HFFc6 (cell line): Measurements from ENCODE around the gene FBXO7. TPM values are rescaled to one million over a fixed set of nuclear protein-coding genes. Genes with fewer than 3 reads are reported as not detected.

Source experiments
- DNase-seq: peaks from one replicate; pipeline ENCODE4 v3.0.0-alpha.2; 2018
- H3K27ac Mint-ChIP-seq: 2 replicates; pipeline ENCODE4 v1.8.0; 2020; ENCODE audit warnings: mild to moderate bottlenecking, mixed read lengths
- H3K27me3 Mint-ChIP-seq: 2 replicates; pipeline ENCODE4 v1.8.0; 2021; ENCODE audit warnings: mild to moderate bottlenecking, moderate library complexity, mixed read lengths; ENCODE audit not compliant: insufficient read depth
- H3K36me3 Mint-ChIP-seq: 2 replicates; pipeline ENCODE4 v1.8.0; 2021; ENCODE audit warnings: low read depth, mixed read lengths
- H3K4me1 Mint-ChIP-seq: 2 replicates; pipeline ENCODE4 v1.8.0; 2020; ENCODE audit warnings: low read depth, mixed read lengths
- H3K4me3 Mint-ChIP-seq: 2 replicates; pipeline ENCODE4 v1.8.0; 2020; ENCODE audit warnings: mild to moderate bottlenecking, moderate library complexity, mixed read lengths
- H3K9me3 Mint-ChIP-seq: 2 replicates; pipeline ENCODE4 v1.8.0; 2020; ENCODE audit warnings: mild to moderate bottlenecking, mixed read lengths
- CTCF ChIP-seq: fragments of 200-600 bp; sonication (generic); IDR thresholded peaks from 2 replicates; pipeline ENCODE4 v1.5.0; 2021; ENCODE audit warnings: antibody characterized with exemption, mild to moderate bottlenecking
- total RNA-seq, 6 experiments: library from RNA; stranded (reverse); fragmentation: NEBNext Ultra II Directional; extraction: Animal tissue kit (Norgen Biotek cat#: 25700); gene quantifications; 2 replicates in 1 of 6; 3 replicates in 5 of 6; pipeline ENCODE4 v1.2.3, GENCODE V29; 2021

The FBXO7 gene
- total RNA-seq, 6 experiments from 2014 or later, result 61.6 to 81.7 (median 70.8) TPM

GRCh38 chr22:32535531-32536190 lies 61.0 kb downstream of the FBXO7 start:
- Mint-ChIP-seq H3K4me1 (peaks cover 48% of the 10 kb centered on the region), H3K4me3 (no peak overlapping the region), H3K36me3 (no peaks in the 10 kb centered on the region), H3K9me3 (no peaks in the 10 kb centered on the region), H3K27me3 (peaks cover 2% of the 10 kb centered on the region), H3K27ac (no peak overlapping the region)
- TF ChIP-seq CTCF, result no peak
- no peak for DNase-seq

GRCh38 chr22:32536352-32536751 lies 61.7 kb downstream of the FBXO7 start:
- no peaks in the 10 kb centered on the region for H3K9me3 Mint-ChIP-seq
- no peak overlapping the region for H3K4me3 Mint-ChIP-seq
- DNase-seq, result no peak
- H3K27me3 Mint-ChIP-seq, result peaks cover 2% of the 10 kb centered on the region
- H3K36me3 Mint-ChIP-seq, result no peaks in the 10 kb centered on the region
- no peak for TF ChIP-seq CTCF
- H3K4me1 Mint-ChIP-seq, result peaks cover 44% of the 10 kb centered on the region
- H3K27ac Mint-ChIP-seq, result no peak overlapping the region

- H3K4me3 Mint-ChIP-seq, result no peak overlapping the region
- H3K27ac Mint-ChIP-seq, result no peak overlapping the region
- DNase-seq, result no peak
- peaks cover 22% of the 10 kb centered on the region for H3K4me1 Mint-ChIP-seq
- no peak for TF ChIP-seq CTCF
- peaks cover 2% of the 10 kb centered on the region for H3K27me3 Mint-ChIP-seq
- no peaks in the 10 kb centered on the region for H3K9me3 Mint-ChIP-seq
- H3K36me3 Mint-ChIP-seq, result no peaks in the 10 kb centered on the region
Measured at GRCh38 chr22:32538521-32538920, 63.9 kb downstream of the FBXO7 start.

- Mint-ChIP-seq H3K9me3 (no peaks in the 10 kb centered on the region), H3K4me3 (no peak overlapping the region), H3K36me3 (no peaks in the 10 kb centered on the region), H3K4me1 (peaks cover 16% of the 10 kb centered on the region), H3K27me3 (no peaks in the 10 kb centered on the region; the same call in none of the 2 replicates), H3K27ac (no peak overlapping the region; the same call in 1 of the 2 replicates)
- DNase-seq, result no peak
- TF ChIP-seq CTCF, result no peak
Measured at GRCh38 chr22:32539631-32540421, 65.2 kb downstream of the FBXO7 start.

GRCh38 chr22:32541481-32541880 lies 66.9 kb downstream of the FBXO7 start:
- TF ChIP-seq CTCF, result no peak
- H3K4me3 Mint-ChIP-seq, result no peak overlapping the region
- H3K9me3 Mint-ChIP-seq, result no peaks in the 10 kb centered on the region
- H3K36me3 Mint-ChIP-seq, result no peaks in the 10 kb centered on the region
- peaks cover 2% of the 10 kb centered on the region; the same call in 1 of the 2 replicates for H3K27me3 Mint-ChIP-seq
- no peak overlapping the region for H3K27ac Mint-ChIP-seq
- DNase-seq, result no peak
- peaks cover 29% of the 10 kb centered on the region for H3K4me1 Mint-ChIP-seq
